HG03095 (cell line): Measurements from ENCODE around the gene ADK.

ENCODE experiments used
- ATAC-seq: cut with Tn5 transposase; IDR thresholded peaks from one replicate; pipeline ENCODE4 v1.9.1; 2021; ENCODE audit warnings: moderate library complexity; ENCODE audit not compliant: unreplicated experiment

The ADK gene

DNA sequence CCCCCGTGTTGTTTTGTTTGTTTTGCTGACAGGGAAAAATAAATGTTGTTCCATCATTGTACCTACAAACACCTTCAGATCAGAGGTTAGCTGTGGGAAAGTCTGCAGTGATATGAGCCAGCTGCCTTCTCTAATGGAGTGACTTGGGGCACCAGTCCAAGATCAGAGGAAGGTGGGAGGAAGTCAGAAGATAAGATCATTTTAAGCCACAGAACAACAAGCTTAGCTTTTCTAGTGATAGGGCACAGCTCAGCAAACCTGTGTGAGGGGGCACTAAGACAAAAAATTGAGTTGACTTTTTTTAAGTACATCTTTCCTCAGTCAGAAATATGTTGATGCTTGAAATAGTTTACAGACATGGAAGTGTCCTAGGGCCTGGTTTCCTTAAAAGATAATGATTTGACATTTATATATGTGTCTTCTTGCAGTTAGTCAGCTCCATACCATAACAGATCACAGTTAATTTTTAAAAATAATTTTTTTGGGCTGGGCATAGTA, 435.1 kb downstream of the ADK start:
- no peak for ATAC-seq

DNA sequence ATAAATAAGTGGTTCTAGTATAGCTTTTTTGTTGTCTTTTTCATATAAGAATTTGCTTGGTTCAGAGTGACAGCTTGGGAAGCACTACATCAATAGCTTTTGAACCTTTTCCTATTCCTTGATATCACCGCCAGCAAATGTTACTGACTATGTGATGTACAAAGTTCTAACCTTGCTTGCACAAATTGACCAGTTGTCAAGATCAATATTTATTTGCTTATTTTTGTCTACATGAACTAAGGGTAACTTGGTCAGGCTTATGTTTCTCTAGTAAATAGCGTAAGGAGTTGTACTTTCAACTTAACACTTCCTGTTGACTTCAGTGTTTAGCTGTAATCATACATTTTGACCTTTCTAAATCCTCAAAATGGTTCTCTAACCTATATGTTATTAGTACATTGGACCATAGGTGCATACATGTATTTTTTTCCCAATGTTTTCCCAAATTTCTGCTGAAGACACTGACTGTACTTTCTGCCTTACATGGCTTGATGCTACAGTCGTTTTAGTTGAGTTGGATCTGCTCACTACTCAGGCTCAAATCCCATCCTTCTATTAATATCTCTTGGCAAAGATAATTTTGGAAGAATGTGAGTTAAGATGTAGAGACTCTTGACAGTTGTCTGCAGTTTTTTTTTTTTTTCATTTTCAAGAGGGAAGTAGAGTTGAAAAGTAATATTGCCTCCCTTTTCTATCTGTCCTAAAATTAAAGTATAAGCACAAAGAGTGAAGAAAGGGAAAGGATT, 436.3 kb downstream of the ADK start:
- ATAC-seq: no peak

DNA sequence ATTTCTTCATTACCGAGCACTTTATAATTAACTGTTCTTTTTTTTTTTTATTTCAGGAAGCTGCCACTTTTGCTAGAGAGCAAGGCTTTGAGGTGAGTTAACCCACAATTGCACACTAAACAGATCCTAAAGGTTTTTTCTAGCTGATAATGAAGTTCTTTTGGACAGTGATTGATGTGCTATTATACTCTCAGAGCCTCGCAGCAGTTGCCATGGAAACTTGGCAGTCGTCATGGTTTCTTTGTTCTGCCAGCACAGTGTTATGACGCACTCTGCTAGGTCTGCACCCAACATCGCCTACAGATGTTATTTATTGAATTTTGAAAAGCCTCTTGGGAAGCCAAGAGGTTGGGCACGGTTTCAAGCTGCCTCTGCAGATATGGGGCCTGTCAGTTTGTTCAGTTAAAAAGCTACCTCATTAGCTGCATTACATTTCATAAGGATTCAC, 438.2 kb downstream of the ADK start:
- no peak for ATAC-seq

DNA sequence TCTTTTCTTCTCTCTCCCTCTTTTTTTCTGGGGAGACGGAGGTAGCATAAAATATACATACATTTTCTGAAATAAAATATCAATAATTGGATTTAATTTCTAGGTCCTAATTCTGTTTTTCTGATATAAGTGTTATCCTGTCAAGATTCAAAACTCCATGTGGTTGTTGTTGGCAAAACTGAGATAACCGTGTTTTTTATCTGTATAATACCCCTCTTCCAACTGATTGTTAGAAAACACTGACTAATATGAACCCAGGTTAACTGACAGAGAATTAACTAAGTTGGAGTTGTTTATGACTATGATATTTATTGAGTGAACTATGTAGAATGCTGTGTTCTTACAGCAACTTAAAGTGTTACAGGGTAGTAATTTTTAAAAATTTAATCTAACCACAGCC, 438.8 kb downstream of the ADK start:
- ATAC-seq: no peak

DNA sequence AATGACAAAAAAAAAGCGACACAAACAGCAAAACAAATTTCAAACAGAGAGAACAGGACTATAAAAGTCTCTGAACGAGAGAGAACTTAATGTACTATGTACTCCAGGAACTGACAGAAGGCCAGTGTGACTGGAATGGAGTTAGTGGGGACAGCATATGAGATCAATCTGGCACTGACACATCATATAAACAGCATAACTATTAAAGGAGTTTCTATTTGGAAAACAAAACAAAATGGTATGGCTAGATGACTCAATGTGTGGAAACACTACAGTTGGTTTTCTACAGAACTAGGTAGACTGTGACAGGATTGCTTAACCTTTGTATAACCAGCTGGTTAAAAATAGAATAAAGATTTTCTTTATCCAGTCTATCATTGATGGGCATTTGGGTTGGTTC, 442.4 kb downstream of the ADK start:
- no peak for ATAC-seq

DNA sequence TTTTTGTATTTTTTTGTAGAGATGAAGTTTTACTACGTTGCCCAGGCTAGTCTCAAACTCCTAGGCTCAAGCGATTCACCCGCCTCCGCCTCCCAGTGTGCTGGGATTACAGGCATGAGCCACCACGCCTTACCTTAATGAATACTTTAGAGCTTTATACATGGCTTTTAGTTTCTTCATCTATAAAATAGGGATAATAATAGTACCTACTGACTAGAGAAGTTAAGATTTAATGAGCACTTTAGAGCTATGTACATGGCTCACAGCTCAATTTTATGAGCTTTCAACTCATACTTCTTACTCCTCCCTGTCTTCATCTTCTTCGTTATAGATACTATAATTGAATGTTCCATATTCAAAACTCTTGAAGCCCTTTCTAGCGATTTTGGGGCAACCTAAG, 445.7 kb downstream of the ADK start:
- no peak for ATAC-seq

DNA sequence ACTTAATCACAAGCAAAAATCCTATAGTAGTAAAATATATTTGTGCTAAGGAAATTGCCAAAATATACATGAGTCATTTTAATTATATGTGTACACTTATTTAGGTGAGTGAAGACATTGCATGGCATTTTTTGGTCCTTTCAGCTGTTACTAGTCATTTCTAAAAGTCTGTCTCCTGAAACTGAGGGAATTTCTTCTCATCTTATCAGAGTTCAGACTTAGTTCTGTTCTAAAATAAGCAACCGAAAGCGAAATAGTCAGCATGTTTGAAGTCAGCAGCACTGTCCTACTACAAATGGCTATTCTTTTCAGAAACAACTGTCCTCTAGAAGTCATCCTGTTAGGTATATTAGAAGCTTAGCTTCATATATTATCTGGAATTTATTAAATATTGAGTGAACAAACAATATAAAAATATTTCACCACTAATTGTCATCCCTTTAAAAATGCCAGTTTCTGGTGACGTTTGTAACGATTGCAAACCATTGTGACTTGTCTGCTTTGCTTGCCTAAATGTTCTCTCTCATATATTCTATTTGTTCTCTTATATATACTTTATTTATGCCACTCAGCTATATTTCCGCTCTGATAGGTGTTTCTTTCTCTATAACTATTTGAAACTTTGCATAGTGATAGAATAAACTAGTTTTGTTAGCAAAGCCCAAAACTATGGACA, 448.0 kb downstream of the ADK start:
- ATAC-seq: no peak

DNA sequence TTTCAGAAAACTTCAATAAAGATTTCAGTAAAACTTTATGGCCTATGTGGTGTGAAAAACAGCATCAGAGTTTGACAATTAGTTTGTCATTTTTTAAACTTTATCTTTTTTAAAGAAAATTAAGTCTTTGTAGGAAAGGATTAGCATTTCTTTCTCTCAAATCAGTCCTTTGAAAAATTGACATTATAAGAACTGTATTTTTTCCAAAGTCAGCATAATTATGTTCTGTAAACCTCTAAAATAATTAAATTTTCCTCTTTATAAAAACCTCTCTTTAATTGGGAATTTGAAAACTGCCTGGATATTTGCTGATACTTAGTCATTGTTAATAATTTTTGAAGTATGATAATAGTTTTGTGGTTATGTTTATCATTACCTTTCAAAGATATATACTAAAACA, 448.7 kb downstream of the ADK start:
- ATAC-seq: no peak

DNA sequence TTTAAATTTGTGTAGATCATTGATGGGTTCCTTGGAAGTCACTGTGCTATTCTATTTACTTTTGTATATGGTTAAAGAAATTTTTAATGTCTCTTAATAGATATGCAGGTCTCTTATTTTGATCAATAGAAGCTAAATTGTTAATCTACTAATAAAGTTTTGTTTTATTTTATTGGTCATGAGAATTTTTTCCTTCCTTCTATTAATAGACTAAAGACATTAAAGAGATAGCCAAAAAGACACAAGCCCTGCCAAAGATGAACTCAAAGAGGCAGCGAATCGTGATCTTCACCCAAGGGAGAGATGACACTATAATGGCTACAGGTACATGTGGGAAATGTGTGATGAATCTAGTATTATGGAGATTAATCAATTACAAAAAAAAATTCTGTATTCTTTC, 449.1 kb downstream of the ADK start:
- no peak for ATAC-seq

DNA sequence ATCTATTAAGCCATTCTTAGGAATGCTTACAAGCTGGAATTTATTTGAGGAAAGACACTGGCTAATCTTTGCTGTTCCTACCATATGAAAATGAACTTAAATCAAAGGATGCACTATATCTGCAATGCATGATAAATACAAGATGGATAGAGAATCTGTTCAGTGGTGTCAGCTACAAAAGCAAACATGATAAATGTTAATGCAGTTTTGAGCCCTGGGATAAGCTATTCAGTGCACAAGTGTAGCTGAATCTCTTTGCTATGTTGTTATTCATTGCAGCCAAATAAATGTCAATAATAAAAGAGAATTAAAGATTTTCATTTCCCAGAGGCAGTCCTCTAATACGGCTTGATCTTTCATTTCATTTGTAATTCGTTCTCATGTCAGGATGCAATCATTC, 451.6 kb downstream of the ADK start:
- ATAC-seq: no peak

DNA sequence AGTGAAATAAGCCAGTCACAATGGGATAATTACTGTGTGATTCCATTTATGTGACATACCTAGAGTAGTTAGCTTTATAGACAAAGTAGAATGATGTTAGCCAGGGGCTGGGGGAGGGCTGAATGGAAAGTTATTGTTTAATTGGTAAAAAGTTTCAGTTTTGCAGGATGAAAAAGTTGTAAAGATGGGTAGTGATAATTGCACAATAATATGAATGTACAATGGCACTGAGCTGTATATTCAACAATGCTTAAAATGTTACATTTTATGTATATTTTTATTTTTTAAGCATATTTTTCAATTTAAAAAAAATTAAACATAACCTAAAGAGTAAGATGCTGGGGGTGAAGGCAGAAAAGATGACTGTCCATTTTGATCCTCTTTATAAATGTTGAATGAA, 459.3 kb downstream of the ADK start:
- no peak for ATAC-seq

DNA sequence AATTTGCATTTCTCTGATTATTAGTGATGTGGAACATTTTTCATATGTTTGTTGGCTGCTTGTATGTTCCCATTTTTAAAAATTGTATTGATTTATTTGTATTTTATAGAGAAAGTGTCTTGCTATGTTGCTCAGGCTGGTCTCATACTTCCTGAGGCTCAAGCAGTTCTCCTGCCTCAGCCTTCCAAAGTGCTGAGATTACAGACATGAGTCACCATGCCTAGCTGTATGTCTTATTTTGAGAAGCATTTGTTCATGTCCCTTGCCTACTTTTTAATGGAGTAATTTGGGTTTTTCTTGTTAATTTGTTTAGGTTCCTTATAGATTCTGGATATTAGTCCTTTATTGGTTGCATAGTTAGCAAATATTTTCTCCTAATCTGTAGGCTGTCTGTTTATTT, 461.2 kb downstream of the ADK start:
- no peak for ATAC-seq

DNA sequence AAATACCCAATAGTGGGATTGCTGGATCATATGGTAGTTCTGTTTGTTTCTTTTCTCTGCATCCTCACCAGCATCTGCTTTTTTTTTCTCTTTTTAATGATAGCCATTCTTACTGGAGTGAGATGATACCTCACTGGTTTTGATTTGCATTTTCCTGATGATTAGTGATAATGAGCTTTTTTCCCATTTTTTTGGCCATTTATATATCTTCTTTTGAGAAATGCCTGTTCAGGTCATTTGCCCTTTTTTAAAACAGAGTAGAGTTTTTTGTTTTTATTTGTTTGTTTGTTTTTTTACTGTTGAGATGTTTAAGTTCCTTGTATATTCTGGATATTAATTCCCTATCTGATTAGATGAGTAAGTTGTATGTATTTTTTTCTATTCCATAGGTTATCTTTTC, 469.6 kb downstream of the ADK start:
- ATAC-seq: no peak

DNA sequence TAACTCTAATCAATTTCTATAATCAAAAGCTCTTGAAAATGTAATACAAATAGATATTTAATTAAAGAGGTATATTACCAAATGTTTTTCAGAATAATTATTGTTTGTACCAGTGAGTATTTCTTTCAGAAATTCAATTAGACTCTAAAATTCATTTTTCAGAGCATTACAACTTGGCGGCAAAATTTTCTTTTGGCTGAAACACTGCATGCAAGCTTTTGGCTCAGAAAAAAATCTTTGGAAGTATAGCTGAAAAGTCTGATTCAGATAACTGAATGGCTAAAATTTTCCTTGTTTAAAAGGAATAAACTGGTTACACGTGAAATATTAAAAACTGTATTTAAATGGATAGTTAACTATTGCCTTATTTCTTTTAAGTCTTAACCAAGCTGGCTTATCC, 472.8 kb downstream of the ADK start:
- no peak for ATAC-seq

DNA sequence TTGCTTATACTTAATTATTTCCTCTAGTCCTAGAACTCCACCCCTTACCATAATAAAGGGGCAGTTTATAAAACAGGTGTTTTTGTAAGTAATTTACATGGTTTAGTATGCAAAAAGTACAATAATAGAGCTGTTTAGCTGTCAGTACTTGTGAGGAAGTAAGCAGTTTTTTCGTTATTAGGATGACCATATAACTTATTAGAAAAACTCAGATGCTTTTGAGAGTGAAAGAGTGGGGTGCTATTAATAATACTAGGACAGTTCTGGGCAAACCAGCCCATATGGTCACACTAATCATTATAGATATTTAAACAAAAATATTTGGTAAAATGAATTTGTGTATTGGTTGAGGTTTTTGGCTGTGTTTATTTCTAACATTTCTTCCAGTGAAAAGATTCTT, 473.5 kb downstream of the ADK start:
- no peak for ATAC-seq

DNA sequence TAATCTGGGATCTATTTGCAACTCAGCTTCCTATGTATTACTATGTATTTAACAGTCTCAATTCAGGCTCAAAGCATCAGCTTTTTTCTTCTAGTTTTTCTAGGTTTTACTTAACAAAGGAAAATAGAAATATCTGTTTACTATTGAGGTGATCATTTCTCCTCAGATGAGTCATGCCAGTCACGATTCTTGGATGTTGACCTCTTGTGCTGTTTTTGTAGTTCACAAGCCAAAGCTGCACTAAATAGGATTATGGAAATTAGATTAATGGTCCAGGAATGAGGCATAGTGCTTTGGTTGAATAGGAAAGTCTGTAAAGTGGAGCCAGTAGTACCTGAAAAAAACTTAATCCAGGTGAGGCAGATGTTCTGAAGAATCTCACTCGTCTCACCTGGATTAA, 477.1 kb downstream of the ADK start:
- ATAC-seq: no peak

DNA sequence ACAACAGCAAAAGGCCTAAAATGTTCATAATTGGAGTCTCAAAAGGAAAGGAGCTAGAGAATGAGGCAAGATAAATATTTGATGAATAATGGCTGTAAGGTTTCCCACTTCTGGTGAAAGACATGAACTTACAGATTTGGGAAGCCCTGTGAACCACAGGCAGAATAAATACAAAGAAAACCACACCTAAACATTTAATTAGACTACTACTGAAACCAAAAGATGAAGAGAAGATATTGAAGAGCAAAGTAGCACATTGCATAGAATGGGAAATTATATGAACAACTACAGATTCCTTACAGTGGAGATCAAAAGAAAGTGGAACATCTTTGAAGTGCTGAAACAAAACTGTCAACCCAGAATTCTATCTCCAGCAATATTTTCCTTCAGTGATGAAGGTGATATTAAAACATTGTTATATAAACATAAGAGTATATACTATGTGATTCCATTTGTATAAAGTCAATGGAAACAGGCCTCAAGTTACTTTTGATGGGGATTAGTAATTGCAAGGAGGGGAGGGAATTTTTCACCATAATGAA, 484.0 kb downstream of the ADK start:
- ATAC-seq: no peak

DNA sequence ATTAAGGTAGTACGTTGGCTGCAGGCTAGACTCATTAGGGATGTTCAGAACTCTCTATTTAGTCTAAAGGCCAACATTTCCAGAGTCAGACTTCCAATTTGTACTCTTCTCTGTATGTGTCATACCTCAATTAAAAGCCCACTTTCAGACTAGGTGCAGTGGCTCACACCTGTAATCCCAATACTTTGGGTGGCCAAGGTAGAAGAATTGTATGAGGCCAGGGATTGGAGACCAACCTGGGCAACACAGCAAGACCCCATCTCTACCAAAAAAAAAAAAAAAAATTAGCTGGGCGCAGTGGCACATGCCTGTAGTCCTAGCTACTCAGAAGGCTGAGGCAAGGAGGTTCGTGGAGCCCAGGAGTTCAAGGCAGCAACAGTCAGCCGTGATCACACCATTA, 484.6 kb downstream of the ADK start:
- ATAC-seq: no peak

DNA sequence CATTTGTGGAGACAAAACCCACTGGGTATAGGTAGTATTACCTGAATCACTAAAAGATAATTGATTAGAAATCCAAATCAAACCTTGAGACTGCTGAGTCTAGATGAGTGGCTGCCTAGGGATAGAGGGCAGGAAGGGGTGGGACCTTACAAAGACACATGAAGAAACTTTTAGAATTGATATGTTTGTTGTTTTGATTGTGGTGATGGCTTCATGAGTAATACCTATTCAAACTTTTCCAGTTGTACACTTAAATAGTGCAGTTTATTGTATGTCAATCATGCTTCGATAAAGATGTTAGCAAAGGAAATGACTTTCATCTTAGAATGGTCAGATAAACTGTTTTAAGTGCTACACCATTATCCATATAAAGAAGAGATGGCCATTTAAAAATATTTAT, 486.7 kb downstream of the ADK start:
- no peak for ATAC-seq

DNA sequence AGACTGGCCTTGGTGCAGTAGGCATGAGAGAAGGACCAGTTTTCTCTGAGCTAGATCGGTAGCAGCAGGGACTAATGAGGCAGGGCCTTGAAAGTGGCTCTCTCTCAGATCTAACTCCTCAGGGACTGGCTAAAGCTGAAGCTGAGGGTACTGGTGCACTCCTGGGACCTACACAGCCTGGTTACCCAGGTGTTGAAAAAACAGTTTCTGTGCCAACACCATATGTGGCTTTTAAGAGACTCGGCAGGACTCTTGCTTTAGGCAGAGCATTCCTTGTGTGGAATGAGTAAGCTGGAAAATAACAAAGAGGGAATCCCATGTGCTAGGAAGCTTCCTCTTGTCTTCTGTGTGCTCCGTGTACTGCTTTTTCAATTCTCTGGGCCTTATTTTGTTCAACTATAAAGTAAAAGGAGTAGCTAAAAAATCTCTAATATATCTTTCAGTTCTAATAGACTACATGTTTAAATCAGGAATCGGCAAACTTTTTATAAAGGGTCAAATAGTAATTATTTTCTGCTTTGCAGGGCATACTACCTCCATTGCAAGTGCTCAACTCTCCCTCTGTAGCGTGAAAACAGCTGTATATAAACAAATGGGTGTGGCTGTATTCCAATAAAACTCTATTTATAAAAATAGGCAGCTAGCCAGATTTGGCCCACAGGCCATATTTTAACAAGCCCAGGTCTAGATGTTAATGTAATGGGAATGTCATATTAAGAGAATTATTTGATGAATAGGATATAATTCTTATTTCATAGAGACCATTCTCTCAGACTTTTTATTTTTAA, 489.3 kb downstream of the ADK start:
- ATAC-seq: no peak

DNA sequence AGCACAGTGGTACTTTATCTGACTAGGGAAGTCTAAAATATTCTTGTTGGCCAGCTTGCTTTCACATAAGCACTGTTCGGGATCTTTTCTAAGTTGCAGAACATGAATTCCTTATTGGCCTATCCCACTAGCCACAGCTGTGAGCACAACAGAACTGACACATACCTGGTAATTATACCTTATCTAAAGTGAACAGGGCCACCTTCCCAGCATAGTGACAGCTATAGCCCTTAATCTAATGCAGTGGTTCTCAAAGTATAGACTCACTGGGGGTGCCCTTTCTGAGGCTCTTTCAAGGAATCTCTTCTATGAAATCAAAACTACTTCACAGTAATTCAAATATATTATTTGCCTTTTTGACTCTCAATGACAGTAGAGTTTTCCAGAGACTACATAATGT, 490.6 kb downstream of the ADK start:
- ATAC-seq: no peak
